ENCODE data around the gene TPBGL. TPM values are rescaled to one million over a fixed set of nuclear protein-coding genes. Genes with fewer than 3 reads are reported as not detected.

TPBGL gene, protein sequence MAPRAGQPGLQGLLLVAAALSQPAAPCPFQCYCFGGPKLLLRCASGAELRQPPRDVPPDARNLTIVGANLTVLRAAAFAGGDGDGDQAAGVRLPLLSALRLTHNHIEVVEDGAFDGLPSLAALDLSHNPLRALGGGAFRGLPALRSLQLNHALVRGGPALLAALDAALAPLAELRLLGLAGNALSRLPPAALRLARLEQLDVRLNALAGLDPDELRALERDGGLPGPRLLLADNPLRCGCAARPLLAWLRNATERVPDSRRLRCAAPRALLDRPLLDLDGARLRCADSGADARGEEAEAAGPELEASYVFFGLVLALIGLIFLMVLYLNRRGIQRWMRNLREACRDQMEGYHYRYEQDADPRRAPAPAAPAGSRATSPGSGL
- 0.04 TPM in 1 of 2 replicates, not detected in the other for total RNA-seq

DNA sequence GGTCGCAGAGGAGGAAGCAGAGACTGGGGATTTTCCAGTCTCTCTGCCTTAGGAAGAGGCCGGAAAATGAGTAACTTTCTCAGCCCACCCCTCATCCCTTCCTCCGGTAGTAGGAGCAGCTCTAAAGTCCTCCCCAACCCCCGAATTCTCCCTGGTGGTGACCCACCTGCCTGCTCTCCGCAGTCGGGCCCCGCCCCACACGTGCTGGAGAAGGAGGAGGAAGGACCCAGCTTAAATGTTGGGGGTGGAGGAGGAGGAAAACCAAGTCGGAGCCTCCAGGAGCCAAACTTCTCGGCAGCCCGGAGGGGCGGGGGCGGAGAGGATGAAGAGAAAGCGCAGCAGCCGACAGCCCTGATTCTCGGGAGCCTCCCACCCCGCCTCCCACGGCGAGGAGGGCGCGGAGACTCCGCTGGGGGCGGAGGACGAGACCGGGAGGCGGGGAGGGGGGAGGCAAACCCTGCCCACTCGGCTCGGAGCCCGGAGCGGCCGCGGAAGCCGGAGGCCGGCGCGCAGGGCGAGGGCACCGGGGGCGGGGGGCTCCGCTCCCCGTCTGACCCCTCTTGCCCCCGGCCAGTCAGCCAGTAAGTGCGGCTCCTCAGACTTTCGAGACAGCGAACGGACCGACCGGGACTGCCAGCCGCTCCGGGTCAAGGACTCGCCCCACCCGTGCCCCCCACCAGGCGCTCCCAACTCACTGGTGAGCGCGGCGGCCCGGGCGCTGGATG, at the start of gene TPBGL:
TSS of gene TPBGL (plus strand) at position 464 of the 725 bp plus-strand sequence. CDS start 276 bp downstream, outside the sequence.
- no peak for DNase-seq (ENCODE audit: low read depth)
- TF ChIP-seq, protein P1, sequence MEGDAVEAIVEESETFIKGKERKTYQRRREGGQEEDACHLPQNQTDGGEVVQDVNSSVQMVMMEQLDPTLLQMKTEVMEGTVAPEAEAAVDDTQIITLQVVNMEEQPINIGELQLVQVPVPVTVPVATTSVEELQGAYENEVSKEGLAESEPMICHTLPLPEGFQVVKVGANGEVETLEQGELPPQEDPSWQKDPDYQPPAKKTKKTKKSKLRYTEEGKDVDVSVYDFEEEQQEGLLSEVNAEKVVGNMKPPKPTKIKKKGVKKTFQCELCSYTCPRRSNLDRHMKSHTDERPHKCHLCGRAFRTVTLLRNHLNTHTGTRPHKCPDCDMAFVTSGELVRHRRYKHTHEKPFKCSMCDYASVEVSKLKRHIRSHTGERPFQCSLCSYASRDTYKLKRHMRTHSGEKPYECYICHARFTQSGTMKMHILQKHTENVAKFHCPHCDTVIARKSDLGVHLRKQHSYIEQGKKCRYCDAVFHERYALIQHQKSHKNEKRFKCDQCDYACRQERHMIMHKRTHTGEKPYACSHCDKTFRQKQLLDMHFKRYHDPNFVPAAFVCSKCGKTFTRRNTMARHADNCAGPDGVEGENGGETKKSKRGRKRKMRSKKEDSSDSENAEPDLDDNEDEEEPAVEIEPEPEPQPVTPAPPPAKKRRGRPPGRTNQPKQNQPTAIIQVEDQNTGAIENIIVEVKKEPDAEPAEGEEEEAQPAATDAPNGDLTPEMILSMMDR (IDR thresholded peaks at IDR 0.05; ENCODE audit: insufficient read depth, low read length, poor library complexity, severe bottlenecking): no peak
- Histone ChIP-seq H3K36me3 (ENCODE audit: control insufficient read depth, insufficient read depth, low read length) (no peaks in the 10 kb centered on the region), H3K27me3 (ENCODE audit: control insufficient read depth, insufficient read depth, low read length) (peaks cover 68% of the 10 kb centered on the region), H3K4me3 (ENCODE audit: low read depth, low read length) (peak within 1 kb of the TSS; percentile 13)

DNA sequence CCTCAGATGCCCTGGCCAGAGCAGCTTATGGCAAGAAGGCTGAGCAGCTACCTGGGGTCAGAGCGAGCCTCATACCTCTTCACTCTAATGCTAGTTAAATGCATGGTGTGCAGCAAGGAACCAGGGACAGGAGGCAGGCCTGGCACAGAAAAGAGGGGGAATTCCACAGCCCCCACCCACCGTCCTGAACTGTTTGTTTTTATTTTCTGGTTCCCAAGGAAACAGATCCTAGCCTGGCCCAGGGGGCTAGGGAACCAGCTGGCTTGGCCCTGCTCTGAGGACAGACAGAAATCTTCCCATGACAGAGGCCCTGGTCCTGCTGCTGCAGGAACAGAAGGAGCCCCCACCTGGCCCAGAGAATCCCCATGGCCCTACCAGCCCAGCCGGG, 49.2 kb upstream of the TPBGL start:
- Histone ChIP-seq H3K4me3 (ENCODE audit: low read depth, low read length) (no peak overlapping the region), H3K36me3 (ENCODE audit: control insufficient read depth, insufficient read depth, low read length) (no peaks in the 10 kb centered on the region), H3K27me3 (ENCODE audit: control insufficient read depth, insufficient read depth, low read length) (peaks cover 5% of the 10 kb centered on the region)
- TF ChIP-seq, protein P1 (IDR thresholded peaks at IDR 0.05; ENCODE audit: insufficient read depth, low read length, poor library complexity, severe bottlenecking): no peak
- DNase-seq (ENCODE audit: low read depth): no peak

DNA sequence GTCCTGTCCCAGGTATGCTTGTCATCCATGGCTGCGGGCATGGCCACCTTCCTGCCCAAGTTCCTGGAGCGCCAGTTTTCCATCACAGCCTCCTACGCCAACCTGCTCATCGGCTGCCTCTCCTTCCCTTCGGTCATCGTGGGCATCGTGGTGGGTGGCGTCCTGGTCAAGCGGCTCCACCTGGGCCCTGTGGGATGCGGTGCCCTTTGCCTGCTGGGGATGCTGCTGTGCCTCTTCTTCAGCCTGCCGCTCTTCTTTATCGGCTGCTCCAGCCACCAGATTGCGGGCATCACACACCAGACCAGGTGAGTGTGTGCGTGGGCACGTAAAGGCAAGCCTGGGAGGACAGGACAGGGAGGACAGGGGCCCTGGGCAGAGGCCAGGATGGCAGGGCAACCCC, 47.3 kb upstream of the TPBGL start:
- no peaks in the 10 kb centered on the region for H3K36me3 ChIP-seq (ENCODE audit: control insufficient read depth, insufficient read depth, low read length)
- DNase-seq (ENCODE audit: low read depth): no peak
- peaks cover 5% of the 10 kb centered on the region for H3K27me3 ChIP-seq (ENCODE audit: control insufficient read depth, insufficient read depth, low read length)
- H3K4me3 ChIP-seq (ENCODE audit: low read depth, low read length): no peak overlapping the region
- TF ChIP-seq, protein P1 (IDR thresholded peaks at IDR 0.05; ENCODE audit: insufficient read depth, low read length, poor library complexity, severe bottlenecking): no peak

- no peak overlapping the region for H3K4me3 ChIP-seq (ENCODE audit: low read depth, low read length)
- no peak for DNase-seq (ENCODE audit: low read depth)
- H3K27me3 ChIP-seq (ENCODE audit: control insufficient read depth, insufficient read depth, low read length): peaks cover 5% of the 10 kb centered on the region
- TF ChIP-seq, protein P1 (IDR thresholded peaks at IDR 0.05; ENCODE audit: insufficient read depth, low read length, poor library complexity, severe bottlenecking): no peak
- no peaks in the 10 kb centered on the region for H3K36me3 ChIP-seq (ENCODE audit: control insufficient read depth, insufficient read depth, low read length)
Measured at GRCh38 chr11:75193711-75194110, 46.9 kb upstream of the TPBGL start.

DNA sequence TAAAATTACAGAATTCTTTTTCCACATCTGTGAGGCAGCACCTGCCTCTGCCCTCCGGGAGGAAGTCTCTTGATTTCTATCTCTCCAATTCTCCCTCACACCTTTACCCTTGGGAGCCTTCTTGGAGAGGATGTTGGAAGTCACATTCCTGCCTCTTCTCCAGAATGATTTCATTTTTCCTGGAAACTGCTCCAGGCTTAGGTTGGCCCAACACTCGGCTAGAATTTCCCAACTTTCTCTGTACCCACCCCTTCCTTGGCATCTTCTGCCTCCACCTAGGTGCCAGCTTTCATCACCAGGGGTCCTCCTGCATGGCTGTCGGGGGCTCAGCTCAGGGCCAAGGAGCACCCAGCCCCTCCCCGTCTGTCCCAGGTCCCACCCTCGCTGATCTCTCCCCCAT, 46.4 kb upstream of the TPBGL start:
- DNase-seq (ENCODE audit: low read depth): no peak
- TF ChIP-seq, protein P1 (IDR thresholded peaks at IDR 0.05; ENCODE audit: insufficient read depth, low read length, poor library complexity, severe bottlenecking): no peak
- H3K4me3 ChIP-seq (ENCODE audit: low read depth, low read length): no peak overlapping the region
- no peaks in the 10 kb centered on the region for H3K36me3 ChIP-seq (ENCODE audit: control insufficient read depth, insufficient read depth, low read length)
- peaks cover 5% of the 10 kb centered on the region for H3K27me3 ChIP-seq (ENCODE audit: control insufficient read depth, insufficient read depth, low read length)

All from kidney epithelial cell (primary cell).